T1000 (cell line): Measurements from ENCODE around the gene CBLB.

Experiments
- DNase-seq: peaks from one replicate; lab custom pipeline; 2025; ENCODE audit warnings: mixed read lengths; lab: John Stamatoyannopoulos, UW

Gene CBLB

GRCh38 chr3:105869861-105870755, 1.3 kb upstream of the CBLB start:
- DNase-seq, result no peak

- DNase-seq, result no peak
Observed at GRCh38 chr3:105869531-105869833, 670 bp upstream of the CBLB start.

GRCh38 chr3:105868431-105868741, 426 bp downstream of the CBLB start:
- DNase-seq, result no peak

DNA sequence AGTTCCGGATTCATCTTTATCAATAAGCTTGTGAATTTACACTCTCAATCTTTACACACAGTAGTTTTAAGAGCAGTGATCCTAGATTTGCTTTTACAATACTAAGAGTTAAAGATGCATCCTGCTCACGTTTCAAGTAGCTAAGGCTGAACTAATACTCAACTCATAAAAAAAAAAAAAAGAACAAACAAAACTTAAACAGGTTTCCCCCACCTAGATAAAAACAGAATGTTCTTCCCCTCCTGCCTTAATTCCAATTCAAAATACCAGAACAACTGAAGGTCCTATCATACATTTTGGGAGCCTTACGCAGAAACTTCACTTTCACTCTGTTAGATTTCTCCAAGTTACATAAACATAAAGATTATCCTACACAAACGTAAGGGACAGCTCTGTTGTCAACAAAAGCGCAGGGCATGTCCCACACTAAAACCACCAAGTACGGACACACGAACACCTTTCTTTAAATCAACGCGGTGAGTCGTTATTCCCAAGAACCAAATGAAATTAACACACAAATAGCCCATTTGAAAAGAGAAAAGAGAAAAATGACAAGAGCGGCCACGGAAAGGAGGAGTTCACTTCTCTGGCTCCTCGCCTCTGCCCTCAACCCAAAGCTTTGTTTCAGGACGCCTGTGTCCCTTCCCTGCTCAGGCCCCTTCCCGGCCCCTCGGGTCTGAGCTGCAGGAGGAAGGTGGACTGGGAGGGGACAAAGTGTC, 941 bp downstream of the CBLB start:
- DNase-seq, result no peak

DNA sequence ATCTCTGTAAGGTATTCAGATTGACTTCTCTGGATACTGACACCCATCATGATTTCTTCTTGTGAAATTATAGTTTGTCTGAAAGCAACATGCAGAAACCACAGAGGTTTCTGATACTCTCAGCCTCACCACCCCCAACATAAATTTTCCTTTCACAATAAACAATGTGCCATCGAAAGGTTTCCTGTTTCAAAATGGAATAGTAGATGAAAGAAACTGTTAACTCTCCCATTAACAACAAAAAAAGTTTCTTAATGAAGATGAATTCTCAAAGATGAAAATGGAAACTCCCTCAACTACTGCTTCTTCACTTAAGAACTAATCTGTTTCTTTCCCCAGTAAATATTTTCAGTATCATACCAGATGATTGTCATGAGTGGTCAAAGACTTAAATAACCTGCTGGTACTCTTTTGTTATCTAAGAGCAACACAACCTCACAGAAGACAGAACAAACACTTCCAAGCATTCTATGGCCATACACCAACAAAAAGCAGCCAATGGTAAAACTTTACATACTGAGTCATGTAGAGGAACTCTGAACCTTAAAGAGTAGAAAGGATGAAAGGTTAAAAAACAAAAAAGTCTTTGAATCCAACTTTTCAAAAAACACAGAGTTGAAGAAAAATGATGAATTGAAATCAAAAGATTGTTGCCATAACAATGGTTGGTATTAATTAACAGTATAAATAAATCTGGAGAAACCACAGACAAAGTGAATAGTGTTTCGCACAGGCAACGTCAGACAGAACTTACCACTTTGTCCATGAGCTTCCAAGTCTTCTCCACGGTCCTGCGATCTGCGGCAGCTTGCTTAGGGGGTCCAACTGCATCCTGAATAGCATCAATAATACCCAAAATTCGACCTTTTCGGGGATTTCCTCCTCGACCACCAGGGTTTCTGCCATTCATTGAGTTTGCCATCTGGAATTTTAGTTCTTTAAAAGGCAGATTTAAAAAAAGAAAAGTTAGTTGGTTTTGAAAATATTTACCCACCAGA, 1.9 kb downstream of the CBLB start:
- no peak for DNase-seq

DNA sequence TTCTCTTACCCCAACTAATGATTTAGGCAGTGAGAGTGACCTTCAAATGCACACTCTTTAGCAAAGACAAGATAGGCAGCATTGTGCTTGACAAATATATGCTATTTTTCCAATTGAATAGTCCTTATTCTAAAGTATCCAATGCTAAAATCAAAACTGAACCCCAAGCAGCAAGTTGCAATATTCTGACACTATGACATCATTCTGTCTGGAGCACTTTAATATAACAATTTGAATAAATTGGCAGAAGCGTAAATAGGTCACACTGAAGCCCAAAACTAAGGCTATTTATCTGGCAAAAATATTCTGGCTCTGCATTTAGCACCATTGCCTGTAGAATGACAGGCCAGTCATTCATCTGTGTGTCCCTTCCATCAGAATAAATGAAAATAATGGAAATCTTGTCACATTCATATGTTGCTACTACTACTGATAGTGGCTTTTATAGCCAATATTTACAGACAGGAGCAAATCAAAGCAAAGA, 2.9 kb downstream of the CBLB start:
- no peak for DNase-seq

GRCh38 chr3:105865016-105865623, 3.7 kb downstream of the CBLB start:
- no peak for DNase-seq

DNA sequence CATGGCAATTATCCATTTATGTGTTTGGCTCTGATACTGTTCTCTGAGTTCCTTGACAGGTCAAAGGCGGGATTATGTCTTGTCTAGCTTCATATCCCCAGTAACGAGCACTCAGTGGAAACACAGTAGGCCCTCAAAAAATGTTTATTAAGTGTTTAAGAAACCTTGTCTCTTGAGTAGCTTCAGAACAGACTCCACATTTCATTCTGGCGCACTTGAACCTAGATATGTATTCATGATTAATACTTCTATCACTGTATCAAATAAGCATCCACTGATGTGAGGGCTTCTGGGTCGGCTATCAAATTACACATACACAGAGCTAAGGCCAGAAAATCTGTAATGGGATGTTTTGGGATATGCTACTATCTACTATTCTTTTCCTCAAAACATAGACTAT, 4.6 kb downstream of the CBLB start:
- no peak for DNase-seq

DNA sequence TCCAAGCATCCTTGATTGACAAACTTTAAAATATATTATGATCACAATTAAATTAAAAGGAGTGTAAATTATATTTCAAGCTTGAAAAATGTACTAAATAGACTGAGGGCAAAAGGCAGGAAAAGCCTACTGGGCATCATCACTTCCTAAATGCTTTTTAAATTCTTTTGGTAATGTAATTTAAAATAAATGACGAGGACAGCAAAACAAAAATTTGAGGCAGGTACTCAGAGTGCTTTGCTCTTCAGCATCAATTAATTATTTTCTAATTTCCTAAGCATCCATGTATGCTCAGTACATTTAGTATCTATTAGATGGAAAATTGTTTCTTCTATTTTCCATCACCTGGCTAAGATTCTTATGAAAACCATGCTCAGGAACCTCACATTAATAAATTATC, 5.2 kb downstream of the CBLB start:
- DNase-seq, result no peak

DNA sequence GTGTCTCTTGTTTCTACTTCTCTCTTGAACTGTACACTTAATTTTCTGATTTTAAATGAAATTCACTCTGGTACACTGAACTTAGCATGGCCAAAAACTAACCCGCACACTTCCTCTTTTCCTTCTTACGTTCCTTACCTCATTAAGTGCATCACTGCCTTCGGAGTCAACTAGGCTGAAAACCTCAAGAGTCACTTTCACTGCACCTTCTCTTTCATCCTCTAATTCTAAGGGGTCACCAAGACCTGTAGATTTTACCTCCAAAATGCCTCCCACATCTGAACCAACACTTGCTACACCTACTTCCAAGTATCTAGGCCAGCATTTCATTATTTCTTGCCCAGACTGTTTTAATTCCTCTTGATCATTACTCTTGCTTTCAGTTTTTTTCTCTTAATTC, 6.6 kb downstream of the CBLB start:
- DNase-seq, result no peak

- no peak for DNase-seq
Observed at GRCh38 chr3:105860641-105861040, 8.2 kb downstream of the CBLB start.

- no peak for DNase-seq
Observed at GRCh38 chr3:105858017-105858416, 10.8 kb downstream of the CBLB start.

GRCh38 chr3:105857601-105858000, 11.2 kb downstream of the CBLB start:
- no peak for DNase-seq

DNA sequence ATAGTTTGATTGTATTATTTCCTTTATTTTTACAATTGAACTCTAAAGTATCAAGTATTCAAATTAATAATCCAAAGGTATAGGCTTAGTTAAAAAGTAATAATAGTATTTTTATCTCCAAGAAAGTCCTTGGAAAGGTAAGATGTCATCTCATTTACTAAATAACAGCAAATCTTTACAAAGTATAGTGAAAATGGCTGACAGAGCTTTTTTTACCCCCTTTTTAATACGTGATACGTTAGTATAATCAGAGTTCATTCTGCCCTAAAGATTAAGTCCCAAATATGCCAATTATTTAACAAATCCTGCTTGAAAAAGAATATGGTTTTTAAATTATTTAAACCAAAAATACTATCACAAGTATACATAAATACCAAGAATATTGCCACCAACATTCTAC, 12.2 kb downstream of the CBLB start:
- no peak for DNase-seq

- DNase-seq, result no peak
Observed at GRCh38 chr3:105853801-105854432, 14.9 kb downstream of the CBLB start.

GRCh38 chr3:105851582-105851981, 17.2 kb downstream of the CBLB start:
- no peak for DNase-seq

- no peak for DNase-seq
Observed at GRCh38 chr3:105851176-105851575, 17.6 kb downstream of the CBLB start.

- DNase-seq, result no peak
Observed at GRCh38 chr3:105850593-105850992, 18.2 kb downstream of the CBLB start.

DNA sequence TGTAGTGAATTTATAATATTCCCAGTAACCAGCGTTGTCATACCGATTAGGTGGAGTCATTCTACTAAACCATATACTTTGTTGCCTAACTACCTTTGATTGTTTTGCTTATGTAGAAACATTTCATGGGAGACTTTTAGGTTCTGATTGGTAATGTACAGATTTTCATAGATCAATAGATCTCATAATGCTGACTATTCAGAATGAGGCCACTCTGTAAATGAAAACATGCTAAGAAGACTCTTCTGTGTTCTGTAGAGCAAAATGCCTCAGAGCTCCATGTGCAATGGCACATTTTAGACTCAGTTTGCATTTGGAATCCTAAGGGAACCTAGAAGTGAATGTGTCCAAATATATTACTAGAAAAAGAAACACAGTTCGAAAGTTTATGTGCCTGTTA, 20.0 kb downstream of the CBLB start:
- DNase-seq, result no peak

DNA sequence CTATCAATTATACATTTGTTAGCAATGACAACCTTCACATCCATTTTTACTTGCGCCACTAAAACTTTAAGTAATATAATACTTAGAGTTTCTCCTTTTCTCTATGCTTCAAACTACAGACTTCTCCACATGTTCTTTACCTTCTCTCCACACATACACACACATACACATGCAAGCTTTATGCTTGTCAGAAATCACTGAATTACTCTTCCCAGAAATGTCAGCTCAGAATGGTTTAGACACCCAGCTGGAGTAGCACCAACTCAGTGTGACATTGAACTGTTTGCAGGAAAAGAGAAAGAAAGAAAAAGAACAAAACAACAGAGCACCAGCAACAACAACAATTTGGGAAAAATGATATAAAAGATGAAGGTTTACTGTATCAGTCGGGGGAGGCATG, 20.9 kb downstream of the CBLB start:
- DNase-seq, result no peak

- DNase-seq, result no peak
Observed at GRCh38 chr3:105847452-105847851, 21.4 kb downstream of the CBLB start.
